Endometrial microvascular endothelial cells (primary cell): ENCODE results near the gene APMAP. TPM values are rescaled to one million over a fixed set of nuclear protein-coding genes. Genes with fewer than 3 reads are reported as not detected.
"Not testable (repeated sequence)": the region's sequence is repeated elsewhere in the genome, so short reads cannot be mapped to it uniquely, and the experiment has no call there.

Experiments used
- in situ Hi-C: cut with HindIII; loops from 2 replicates; pipeline ENCODE4 v1.10.0; 2017; ENCODE audit warnings: low sequenced_read_pairs, low pct_unique_long_range_greater_than_20kb; ENCODE audit errors: inconsistent ontology term
- total RNA-seq: library from RNA; depleted of rRNA; stranded (reverse); fragments of >200 nt; gene quantifications from one replicate; pipeline ENCODE4 v1.2.3, GENCODE V29; 2015; ENCODE audit errors: inconsistent ontology term

The APMAP gene
- total RNA-seq, 1 donor from 2014 or later = 135 TPM

DNA sequence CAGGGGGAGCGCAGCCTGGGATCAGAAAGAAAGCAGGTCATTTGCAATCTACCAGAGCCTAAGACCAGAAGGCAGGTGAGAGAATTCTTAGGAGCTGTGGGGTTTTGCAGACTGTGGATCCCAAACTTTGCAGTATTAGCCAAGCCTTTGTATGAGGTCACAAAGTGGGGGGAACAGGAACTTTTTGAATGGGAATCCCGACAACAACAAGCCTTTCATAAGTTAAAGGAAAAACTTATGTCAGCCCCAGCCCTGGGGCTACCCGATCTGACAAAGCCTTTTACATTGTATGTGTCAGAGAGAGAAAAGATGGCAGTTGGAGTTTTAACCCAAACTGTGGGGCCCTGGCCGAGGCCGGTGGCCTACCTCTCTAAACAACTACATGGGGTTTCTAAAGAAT lies 63.3 kb downstream of the APMAP start:
- in situ Hi-C loops = not testable (repeated sequence)

DNA sequence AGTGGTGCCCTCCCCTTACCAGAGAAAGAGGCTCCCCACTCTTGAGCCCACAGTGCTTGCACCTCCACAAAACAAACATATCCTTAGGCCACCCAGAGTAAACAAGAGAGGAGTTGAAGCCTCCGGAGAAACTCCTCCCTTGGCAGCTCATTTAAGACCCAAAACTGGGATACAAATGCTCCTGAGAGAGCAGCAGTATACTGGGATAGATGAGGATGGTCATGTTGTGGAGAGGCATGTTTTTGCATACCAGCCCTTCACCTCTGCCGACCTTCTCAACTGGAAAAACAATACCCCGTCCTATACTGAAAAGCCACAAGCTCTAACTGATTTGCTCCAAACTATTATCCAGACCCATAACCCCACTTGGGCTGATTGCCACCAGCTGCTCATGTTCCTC lies 71.8 kb downstream of the APMAP start:
- in situ Hi-C loops = not testable (repeated sequence)

DNA sequence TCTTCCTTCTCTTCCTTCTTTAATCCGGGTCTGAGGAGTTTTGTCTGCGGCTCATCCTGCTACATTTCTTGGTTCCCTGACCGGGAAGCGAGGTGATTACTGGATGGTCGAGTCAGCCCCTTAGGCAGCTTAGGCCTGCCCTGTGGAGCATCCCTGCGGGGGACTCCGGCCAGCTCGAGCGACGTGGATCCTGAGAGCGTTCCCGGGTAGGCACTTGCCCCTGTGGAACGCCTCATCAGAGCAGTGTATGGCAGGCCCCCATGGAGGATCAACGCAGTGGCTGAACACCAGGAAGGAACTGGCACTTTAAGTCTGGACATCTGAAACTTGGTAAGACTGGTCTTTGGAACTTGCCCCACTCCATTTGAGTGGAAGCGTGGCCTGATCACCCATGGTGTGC lies 72.9 kb downstream of the APMAP start:
- in situ Hi-C loops = not testable (repeated sequence)

DNA sequence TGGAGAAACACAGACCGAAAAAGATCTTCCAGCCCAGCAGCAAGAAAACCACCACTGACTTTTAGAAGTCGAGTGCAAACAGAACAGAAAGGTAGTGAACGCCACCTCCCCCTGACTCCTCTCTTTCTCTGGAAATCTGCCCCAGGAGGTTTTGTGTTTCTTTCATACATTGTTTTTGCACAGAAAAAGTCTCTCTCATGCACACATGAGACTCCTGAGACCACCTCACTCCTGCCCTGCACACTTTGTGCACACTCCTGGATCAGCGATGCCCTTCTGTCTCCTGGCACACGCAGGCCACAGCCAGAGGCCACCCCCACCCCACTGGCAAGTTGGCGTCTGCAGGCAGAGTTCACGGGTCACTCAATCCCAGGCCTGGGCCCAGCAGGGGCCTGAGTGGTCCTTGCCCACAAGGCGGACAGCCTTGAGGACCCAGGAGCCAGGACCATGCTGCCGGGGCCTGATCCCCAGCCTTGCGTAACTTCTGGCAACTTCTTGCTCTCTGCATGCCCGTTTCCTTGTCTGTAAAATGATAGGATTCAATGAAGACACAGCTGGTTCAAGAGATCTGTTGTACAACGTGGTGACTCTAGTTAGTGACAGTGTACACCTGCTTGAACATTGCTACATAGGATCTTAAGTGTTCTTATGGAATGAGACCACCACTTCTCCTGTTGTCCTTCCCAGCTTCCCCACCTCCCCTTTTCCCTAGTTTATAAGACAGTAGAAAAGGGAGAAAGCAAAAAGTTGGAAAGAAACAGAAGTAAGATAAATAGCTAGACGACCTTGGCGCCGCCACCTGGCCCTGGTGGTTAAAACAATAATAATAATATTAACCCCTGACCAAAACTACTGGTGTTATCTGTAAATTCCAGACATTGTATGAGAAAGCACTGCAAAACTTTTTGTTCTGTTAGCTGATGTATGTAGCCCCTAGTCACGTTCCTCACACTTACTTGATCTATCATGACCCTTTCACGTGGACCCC lies 73.7 kb downstream of the APMAP start:
- in situ Hi-C loops = no loop called here

DNA sequence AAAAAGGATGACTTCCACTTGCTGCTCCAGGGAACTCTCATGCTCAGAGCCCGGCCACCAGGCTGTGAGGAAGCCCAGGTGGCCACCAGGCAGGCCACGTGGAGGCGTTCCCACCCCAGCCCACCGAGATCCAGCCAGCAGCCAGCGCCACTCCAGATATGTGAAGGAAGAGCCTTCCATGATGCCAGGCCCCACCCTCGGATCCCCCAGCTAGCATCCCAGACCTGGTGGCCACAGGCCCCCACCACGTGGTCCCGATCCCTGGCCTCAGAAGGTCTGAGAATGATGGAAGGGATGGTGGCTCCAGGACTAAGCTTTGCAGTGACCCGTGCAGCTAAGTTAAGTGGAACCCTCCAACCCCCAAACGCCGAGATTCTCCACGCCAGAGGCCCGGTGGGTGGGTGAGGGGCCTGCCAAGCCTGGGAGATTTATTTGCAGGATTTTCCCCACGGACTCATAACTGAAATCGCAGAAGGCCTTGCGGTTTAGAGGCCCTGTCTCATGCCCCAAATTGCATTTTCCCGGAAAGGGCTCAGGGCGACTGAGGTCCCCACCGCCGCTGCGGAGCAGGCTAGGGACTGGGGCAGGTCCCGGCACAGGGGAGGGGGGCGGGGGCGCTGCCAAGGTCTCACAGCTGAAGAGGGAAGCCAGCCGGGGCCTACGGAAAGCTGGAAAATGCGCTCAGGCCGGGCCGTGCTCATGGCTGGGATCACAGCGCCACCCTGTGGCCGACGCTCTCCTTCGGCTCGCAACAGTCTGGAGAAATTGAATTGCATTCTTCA lies 74.6 kb downstream of the APMAP start:
- in situ Hi-C loops = no loop called here

DNA sequence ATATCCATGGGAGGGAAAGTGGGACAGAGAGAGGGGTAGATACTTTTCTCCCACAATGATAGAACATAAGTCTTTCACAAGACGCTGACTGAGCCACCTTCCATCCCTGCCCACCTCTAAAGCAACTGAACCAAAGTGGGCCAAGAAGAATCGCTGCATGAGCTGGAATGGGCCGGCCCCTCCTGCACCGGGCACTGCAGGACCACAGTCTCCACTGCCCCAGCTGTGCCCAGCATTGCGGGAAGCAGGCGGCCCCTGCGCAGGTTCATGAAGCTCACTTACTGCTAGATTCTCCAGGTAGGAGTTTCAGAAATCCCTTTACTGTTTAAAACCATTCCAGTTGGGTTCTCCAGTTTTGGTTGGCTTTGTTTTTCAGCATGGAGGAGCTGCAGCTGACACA lies 75.5 kb downstream of the APMAP start:
- in situ Hi-C loops = no loop called here

DNA sequence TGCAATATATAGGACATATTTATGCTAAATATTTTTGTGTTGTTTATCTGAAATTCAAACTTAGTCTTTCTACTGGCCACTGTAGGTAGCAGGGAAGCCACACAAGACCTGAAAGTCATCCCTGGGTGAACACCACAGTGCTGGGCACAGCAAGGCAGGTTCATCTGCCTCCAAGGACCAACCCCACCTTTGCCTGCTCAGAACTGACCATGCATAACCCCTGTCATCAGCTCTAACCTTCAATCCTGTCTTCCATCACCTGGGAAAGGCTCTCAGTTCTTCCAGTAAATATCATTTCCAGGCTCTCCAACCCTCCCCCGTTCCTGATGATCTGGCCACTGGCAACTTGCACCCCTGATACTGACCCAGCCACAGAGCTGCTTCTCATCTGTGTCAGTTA lies 76.1 kb downstream of the APMAP start:
- in situ Hi-C loops = no loop called here

DNA sequence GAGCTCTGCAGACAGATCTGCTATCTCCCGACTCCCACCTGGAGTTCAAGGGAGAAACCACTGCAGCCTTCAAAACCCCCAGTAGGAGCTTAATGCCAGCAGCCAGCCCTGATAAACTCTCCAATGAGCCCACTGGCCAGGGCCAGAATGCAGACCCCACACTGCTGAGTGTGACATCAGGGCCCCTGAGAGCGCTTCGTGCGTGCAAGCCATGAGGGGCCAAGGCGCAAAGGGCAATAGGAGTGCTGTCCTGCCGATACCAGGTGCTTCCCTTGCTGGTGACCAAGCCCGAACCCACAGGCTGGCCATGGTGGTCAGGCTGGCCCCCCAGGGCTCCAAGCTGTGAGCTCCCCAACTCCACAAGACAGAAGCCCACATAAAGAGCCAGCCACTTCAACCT lies 76.7 kb downstream of the APMAP start:
- in situ Hi-C loops = no loop called here

DNA sequence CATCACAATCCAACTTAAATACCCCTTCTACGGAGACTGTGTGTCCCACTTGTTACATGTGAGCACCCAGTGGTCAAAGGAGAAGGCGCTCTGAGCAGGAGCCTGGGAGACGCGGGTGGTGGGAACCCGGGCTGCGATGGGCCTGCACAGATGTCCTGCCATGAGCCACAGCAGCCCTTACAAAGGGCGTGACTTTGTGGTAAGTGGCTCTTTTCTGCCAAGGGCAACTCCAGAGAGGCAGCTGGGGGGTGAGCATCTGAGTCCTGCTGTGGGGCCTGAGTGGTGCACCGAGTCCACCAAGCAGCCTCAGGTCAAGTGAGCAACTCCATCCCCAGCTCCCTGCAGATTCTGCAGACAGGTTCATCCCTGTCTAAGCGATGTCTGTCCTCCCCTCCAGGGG lies 77.1 kb downstream of the APMAP start:
- in situ Hi-C loops = no loop called here

DNA sequence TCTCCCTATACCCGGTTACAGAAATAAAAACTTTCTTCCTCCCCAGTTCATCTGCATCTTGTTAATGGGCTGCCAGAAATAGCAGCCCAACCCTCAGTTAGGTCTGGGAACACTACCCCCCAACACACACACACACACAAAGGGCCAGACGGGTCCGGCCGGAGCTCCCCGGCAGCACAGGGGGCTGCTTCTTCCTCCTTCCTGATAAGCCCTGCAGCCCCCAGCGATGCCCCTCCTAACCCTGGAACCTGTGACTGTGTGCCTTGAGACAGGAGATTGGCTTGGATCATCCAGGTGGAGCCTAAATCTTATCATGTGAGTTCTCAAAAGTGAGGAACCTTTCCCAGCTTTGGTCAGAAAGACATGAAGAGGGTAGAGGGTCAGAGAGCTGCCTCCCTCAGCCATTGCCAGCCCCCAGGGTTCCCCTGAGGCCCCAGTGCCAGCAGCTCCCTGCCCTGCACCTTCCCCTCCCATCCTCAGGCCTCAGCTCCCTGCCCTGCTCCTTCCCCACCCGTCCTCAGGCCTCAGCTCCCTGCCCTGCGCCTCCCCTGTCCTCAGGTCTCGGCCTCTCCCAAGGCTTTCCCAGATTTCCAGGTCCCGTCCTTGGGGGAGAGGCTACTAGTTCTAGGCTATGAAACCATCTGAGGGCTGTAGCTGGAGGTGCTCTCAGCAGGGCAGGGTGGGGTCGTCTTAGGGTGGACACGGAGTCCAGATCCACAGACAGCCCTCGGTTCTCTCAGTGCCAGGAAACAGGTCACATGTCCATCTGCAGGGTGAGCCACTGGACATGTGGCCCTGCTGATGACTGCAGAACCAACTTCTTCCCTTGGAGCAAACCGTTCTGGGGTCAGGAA lies 77.9 kb downstream of the APMAP start:
- in situ Hi-C loops = no loop called here

DNA sequence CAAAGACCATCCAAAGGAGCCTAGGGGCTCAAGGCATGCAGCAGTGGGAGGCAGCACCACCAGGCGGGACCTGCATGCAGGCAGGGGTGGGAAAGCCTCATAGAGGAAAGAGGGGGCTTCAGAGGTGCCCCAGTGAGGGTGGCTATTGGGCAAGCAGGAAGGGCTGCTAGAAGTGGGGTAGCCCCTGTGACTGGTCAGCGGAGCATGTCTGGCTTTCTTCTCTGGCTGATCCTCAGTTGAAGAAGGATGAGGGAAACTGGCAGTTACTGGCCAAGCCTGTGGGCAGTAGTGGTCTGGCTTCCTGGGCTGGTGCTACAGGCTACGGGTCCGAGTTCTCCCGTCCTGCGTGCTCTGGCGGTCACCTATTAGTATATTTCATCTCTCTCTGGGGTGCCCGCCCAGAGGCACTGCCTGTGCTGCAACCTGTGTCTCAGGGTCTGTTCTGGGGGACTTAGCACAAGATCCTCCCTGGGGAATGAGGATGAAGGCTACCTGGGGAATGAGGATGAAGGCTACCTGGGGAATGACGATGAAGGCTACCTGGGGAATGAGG lies 79.4 kb downstream of the APMAP start:
- in situ Hi-C loops = no loop called here

Other genes with a start within 250 kb of the APMAP start
- gene CST7, start 43.5 kb downstream of the APMAP start, total RNA-seq = not detected
- gene ACSS1, start 65.4 kb upstream of the APMAP start, total RNA-seq = 4.5 TPM
- not detected for gene VSX1, start 89.4 kb upstream of the APMAP start, total RNA-seq
- gene ENTPD6, start 203.0 kb upstream of the APMAP start, total RNA-seq = 73.3 TPM